WTC11 (cell line): Measurements from ENCODE around the gene SNX9.

Experiments
- ATF6 ChIP-seq: sonication (generic); formaldehyde crosslinking; IDR thresholded peaks from 2 replicates; pipeline ENCODE4 v1.8.1; 2023; ENCODE audit warnings: mild to moderate bottlenecking, missing genetic modification reagents
- CREB1 ChIP-seq: sonication (generic); formaldehyde crosslinking; IDR thresholded peaks from 2 replicates; pipeline ENCODE4 v1.8.0; 2023; ENCODE audit warnings: mild to moderate bottlenecking, missing genetic modification reagents
- CREM ChIP-seq: sonication (generic); formaldehyde crosslinking; IDR thresholded peaks from 2 replicates; pipeline ENCODE4 v1.8.1; 2022; ENCODE audit warnings: mild to moderate bottlenecking, missing genetic modification reagents, moderate library complexity
- CTCF ChIP-seq: fragments of 200-600 bp; IDR thresholded peaks from 2 replicates; pipeline ENCODE4 v1.8.0; 2022; ENCODE audit warnings: antibody characterized with exemption
- HMGXB4 ChIP-seq: sonication (generic); formaldehyde crosslinking; IDR thresholded peaks from 2 replicates; pipeline ENCODE4 v1.8.1; 2023; ENCODE audit warnings: mild to moderate bottlenecking, moderate library complexity, missing genetic modification reagents
- JUN ChIP-seq: sonication (generic); formaldehyde crosslinking; IDR thresholded peaks from 2 replicates; pipeline ENCODE4 v1.8.0; 2023; ENCODE audit warnings: mild to moderate bottlenecking, missing genetic modification reagents
- NFYB ChIP-seq: sonication (generic); formaldehyde crosslinking; conservative IDR thresholded peaks from 2 replicates; pipeline ENCODE4 v1.8.0; 2022; ENCODE audit warnings: low read depth, missing genetic modification reagents
- SMAD3 ChIP-seq: sonication (generic); formaldehyde crosslinking; IDR thresholded peaks from 2 replicates; pipeline ENCODE4 v1.8.0; 2022; ENCODE audit warnings: missing genetic modification reagents, mild to moderate bottlenecking, borderline replicate concordance
- SP1 ChIP-seq: sonication (generic); formaldehyde crosslinking; conservative IDR thresholded peaks from 2 replicates; pipeline ENCODE4 v1.8.1; 2022; ENCODE audit warnings: missing genetic modification reagents
- TEAD1 ChIP-seq: sonication (generic); formaldehyde crosslinking; IDR thresholded peaks from 2 replicates; pipeline ENCODE4 v1.8.0; 2022; ENCODE audit warnings: mild to moderate bottlenecking, missing genetic modification reagents
- TP53 ChIP-seq: sonication (generic); formaldehyde crosslinking; IDR thresholded peaks from 2 replicates; pipeline ENCODE4 v1.8.1; 2023; ENCODE audit warnings: mild to moderate bottlenecking, missing genetic modification reagents
- USF2 ChIP-seq: sonication (generic); formaldehyde crosslinking; IDR thresholded peaks from 2 replicates; pipeline ENCODE4 v1.8.1; 2023; ENCODE audit warnings: mild to moderate bottlenecking, missing genetic modification reagents, moderate library complexity
- ZNF232 ChIP-seq: sonication (generic); formaldehyde crosslinking; IDR thresholded peaks from 2 replicates; pipeline ENCODE4 v1.8.0; 2022; ENCODE audit warnings: mild to moderate bottlenecking, missing genetic modification reagents
- ZNF416 ChIP-seq: fragments of 250-450 bp; sonication (Bioruptor Pico); IDR thresholded peaks from 2 replicates; pipeline ENCODE4 v1.9.0; 2021; ENCODE audit warnings: mild to moderate bottlenecking, inconsistent platforms

- TF ChIP-seq CTCF (no peak), TP53 (CRISPR knock-in tag) (no peak), NFYB (CRISPR knock-in tag) (no peak), ZNF416 (CRISPR knock-in tag) (no peak), TEAD1 (CRISPR knock-in tag) (no peak), CREM (CRISPR knock-in tag) (no peak), SMAD3 (CRISPR knock-in tag) (no peak), CREB1 (CRISPR knock-in tag) (no peak), HMGXB4 (CRISPR knock-in tag) (no peak), JUN (CRISPR knock-in tag) (no peak), USF2 (no peak), ATF6 (no peak), ZNF232 (CRISPR knock-in tag) (no peak), SP1 (CRISPR knock-in tag) (no peak)
Measured at GRCh38 chr6:157892363-157892877, 69.4 kb downstream of the SNX9 start.
